GM03348 (cell line): ENCODE data around the gene SORCS3.
"Not testable (repeated sequence)": the region's sequence is repeated elsewhere in the genome, so short reads cannot be mapped to it uniquely, and the experiment has no call there.

Experiments
- DNase-seq: peaks from one replicate; pipeline ENCODE4 v3.0.0; 2012; ENCODE audit warnings: low spot score

The SORCS3 gene

GRCh38 chr10:104690101-104690500 is 49.0 kb downstream of the SORCS3 start:
- DNase-seq = no peak

- DNase-seq = no peak
These were observed 49.9 kb downstream of the SORCS3 start for GRCh38 chr10:104690959-104691358.

- no peak for DNase-seq
These were observed 53.0 kb downstream of the SORCS3 start for GRCh38 chr10:104694074-104694473.

- not testable (repeated sequence) for DNase-seq
These were observed 62.2 kb downstream of the SORCS3 start for GRCh38 chr10:104703262-104703661.

GRCh38 chr10:104706886-104707285 is 65.8 kb downstream of the SORCS3 start:
- no peak for DNase-seq

- DNase-seq = no peak
These were observed 66.7 kb downstream of the SORCS3 start for GRCh38 chr10:104707602-104708459.

- DNase-seq = no peak
These were observed 70.2 kb downstream of the SORCS3 start for GRCh38 chr10:104711302-104711721.

GRCh38 chr10:104730593-104730992 is 89.5 kb downstream of the SORCS3 start:
- DNase-seq = not testable (repeated sequence)

- no peak for DNase-seq
These were observed 90.1 kb downstream of the SORCS3 start for GRCh38 chr10:104731192-104731591.

- no peak for DNase-seq
These were observed 91.1 kb downstream of the SORCS3 start for GRCh38 chr10:104732222-104732621.

- no peak for DNase-seq
These were observed 93.3 kb downstream of the SORCS3 start for GRCh38 chr10:104734433-104734832.

- DNase-seq = no peak
These were observed 94.1 kb downstream of the SORCS3 start for GRCh38 chr10:104735036-104735756.

- no peak for DNase-seq
These were observed 94.8 kb downstream of the SORCS3 start for GRCh38 chr10:104735757-104736391.

GRCh38 chr10:104741127-104741526 is 100.0 kb downstream of the SORCS3 start:
- no peak for DNase-seq

- no peak for DNase-seq
These were observed 103.0 kb downstream of the SORCS3 start for GRCh38 chr10:104744052-104744451.

- DNase-seq = no peak
These were observed 109.2 kb downstream of the SORCS3 start for GRCh38 chr10:104750291-104750690.

GRCh38 chr10:104762793-104763192 is 121.7 kb downstream of the SORCS3 start:
- no peak for DNase-seq

- no peak for DNase-seq
These were observed 125.3 kb downstream of the SORCS3 start for GRCh38 chr10:104766341-104766740.

- DNase-seq = no peak
These were observed 126.2 kb downstream of the SORCS3 start for GRCh38 chr10:104767282-104767681.

GRCh38 chr10:104767745-104768144 is 126.7 kb downstream of the SORCS3 start:
- DNase-seq = no peak

- no peak for DNase-seq
These were observed 132.0 kb downstream of the SORCS3 start for GRCh38 chr10:104773105-104773504.

- no peak for DNase-seq
These were observed 133.1 kb downstream of the SORCS3 start for GRCh38 chr10:104774234-104774633.
